K562 treated with DMSO at 1 percent for 12 hours (cell line): ENCODE results near the gene MRRF. TPM values are rescaled to one million over a fixed set of nuclear protein-coding genes. Genes with fewer than 3 reads are reported as not detected.

Experiments
- total RNA-seq: library from RNA; unstranded; fragments of 300-600 nt; gene quantifications from 2 replicates; pipeline ENCODE4 v1.2.3, GENCODE V29; 2022; ENCODE audit not compliant: insufficient read depth

Gene MRRF, protein sequence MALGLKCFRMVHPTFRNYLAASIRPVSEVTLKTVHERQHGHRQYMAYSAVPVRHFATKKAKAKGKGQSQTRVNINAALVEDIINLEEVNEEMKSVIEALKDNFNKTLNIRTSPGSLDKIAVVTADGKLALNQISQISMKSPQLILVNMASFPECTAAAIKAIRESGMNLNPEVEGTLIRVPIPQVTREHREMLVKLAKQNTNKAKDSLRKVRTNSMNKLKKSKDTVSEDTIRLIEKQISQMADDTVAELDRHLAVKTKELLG
- total RNA-seq, result 13.7 and 28.9 TPM in 2 replicates

GRCh38 chr9:122264360-122265148 lies at the start of gene MRRF, which contains the start of gene RBM18:
TSS of gene MRRF (plus strand) at chr9:122264882. CDS start at chr9:122270892, 6,010 bp downstream.
TSS of gene RBM18 (minus strand) at chr9:122264840. CDS start at chr9:122261492, 3,348 bp downstream.

GRCh38 chr9:122228568-122229484 lies 35.9 kb upstream of the MRRF start, which contains the start of gene LHX6:
TSS of gene LHX6 (minus strand) at chr9:122228957. CDS start at chr9:122228740, 217 bp downstream.

DNA sequence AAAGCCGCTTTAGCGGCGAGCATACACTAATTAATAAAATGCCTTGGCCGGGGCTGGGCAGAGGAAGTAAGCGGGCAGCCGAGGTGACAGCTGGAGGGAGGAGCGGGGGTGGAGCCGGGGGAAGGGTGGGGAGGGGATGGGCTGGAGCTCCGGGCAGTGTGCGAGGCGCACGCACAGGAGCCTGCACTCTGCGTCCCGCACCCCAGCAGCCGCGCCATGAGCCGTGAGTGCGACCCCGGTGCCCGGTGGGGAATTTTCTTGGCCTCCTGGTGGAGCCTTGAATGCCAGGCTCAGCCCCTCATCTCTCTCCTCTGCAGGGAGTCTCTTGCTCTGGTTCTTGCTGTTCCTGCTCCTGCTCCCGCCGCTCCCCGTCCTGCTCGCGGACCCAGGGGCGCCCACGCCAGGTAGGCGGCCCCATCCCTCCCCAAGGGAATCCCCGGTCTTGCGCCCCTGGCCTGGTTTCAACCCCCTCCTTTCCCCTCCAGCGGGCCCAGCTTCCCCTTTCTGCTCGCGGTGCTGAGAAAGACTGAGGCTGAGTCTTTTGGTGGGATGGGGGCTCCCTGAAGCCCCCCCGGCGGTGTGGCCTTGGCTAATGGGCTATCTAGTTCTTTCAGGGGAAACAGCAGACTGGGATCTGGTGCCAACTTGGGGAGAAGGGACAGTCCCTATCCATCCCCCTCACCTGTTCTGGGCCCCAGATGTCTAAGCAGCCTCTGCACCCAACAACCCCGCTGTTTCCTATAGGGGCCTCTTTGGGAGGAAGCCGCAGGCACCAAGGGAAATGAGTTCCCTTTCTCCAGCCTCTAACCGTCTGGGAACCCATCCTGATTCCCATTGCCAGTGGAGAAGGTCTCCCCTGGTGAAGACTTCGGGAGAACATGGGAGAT lies 106.4 kb downstream of the MRRF start, which contains the start of gene PTGS1:
PTGS1 (plus strand) TSS at position 156 of the 887 bp plus-strand sequence; CDS start at position 217, 61 bp downstream.

Other genes starting within 250 kb of the MRRF start
- gene TTLL11, start 171.6 kb upstream of the MRRF start, total RNA-seq, result 1.7 and 7.0 TPM in 2 replicates
- 197 and 254 TPM in 2 replicates for gene NDUFA8, start 105.1 kb upstream of the MRRF start, total RNA-seq
- gene MORN5, start 105.0 kb upstream of the MRRF start, total RNA-seq, result not detected in 2 replicates
- 3.3 and 3.6 TPM in 2 replicates for gene LHX6, start 35.9 kb upstream of the MRRF start, total RNA-seq
- gene RBM18, start within 50 bp of the MRRF start, total RNA-seq, result 6.5 and 17.8 TPM in 2 replicates
- 9.5 and 18.7 TPM in 2 replicates for gene PTGS1, start 106.1 kb downstream of the MRRF start, total RNA-seq
- not detected in 2 replicates for gene OR1J1, start 213.0 kb downstream of the MRRF start, total RNA-seq
- gene OR1J2, start 245.9 kb downstream of the MRRF start, total RNA-seq, result not detected in 2 replicates